Suprapubic skin (tissue), 4 donors: ENCODE data around the gene ZNF148.

ENCODE experiments used
- EP300 ChIP-seq: sonication (generic); formaldehyde crosslinking; IDR thresholded peaks from one replicate; pipeline ENCODE4 v1.6.1; 2017; ENCODE audit warnings: antibody characterized with exemption
- POLR2A ChIP-seq, 2 donors: fragments of 450-650 bp; IDR thresholded peaks; one replicate each; pipeline ENCODE4 v1.6.1; 2017; ENCODE audit warnings: antibody characterized with exemption in 2 of 2, mild to moderate bottlenecking in 2 of 2, moderate library complexity in 2 of 2
- POLR2AphosphoS5 ChIP-seq, 3 donors: sonication (generic); formaldehyde crosslinking; IDR thresholded peaks; one replicate each; pipeline ENCODE4 v1.6.1; 2017; ENCODE audit warnings: antibody characterized with exemption in 3 of 3
- TF ChIP-seq, protein P1 (sequence below), 2 donors: fragments of 200-600 bp in 1 of 2; fragments of 450-650 bp in 1 of 2; sonication (generic) in 1 of 2; IDR thresholded peaks; one replicate each; pipeline ENCODE4 v1.5.1; 2016 to 2019; ENCODE audit warnings: antibody characterized with exemption in 2 of 2, mild to moderate bottlenecking in 1 of 2, moderate library complexity in 1 of 2

DNA sequence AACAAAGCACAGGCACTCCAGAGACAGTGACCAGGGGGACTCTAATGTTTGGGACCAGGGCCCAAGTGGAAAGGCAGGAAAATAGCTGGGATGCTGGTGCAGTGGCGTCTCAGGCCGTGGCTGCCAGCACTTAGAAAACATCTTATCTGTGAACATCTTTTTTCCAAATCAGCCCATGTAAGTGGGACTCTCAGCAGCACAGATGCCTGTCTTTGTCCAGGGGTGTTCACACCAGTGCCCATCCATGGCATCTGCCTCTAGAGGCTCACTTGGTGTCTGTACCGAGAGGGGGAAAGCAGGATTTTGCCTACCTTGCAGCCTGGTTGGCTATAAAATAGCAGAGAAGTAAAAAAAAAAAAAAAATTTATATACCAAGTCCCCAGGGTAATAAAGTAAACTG, 189.3 kb downstream of the ZNF148 start:
- TF ChIP-seq, protein P1, sequence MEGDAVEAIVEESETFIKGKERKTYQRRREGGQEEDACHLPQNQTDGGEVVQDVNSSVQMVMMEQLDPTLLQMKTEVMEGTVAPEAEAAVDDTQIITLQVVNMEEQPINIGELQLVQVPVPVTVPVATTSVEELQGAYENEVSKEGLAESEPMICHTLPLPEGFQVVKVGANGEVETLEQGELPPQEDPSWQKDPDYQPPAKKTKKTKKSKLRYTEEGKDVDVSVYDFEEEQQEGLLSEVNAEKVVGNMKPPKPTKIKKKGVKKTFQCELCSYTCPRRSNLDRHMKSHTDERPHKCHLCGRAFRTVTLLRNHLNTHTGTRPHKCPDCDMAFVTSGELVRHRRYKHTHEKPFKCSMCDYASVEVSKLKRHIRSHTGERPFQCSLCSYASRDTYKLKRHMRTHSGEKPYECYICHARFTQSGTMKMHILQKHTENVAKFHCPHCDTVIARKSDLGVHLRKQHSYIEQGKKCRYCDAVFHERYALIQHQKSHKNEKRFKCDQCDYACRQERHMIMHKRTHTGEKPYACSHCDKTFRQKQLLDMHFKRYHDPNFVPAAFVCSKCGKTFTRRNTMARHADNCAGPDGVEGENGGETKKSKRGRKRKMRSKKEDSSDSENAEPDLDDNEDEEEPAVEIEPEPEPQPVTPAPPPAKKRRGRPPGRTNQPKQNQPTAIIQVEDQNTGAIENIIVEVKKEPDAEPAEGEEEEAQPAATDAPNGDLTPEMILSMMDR (IDR thresholded peaks at IDR 0.05): no peak
- TF ChIP-seq POLR2AphosphoS5 (IDR thresholded peaks at IDR 0.05) (no peak), POLR2A (IDR thresholded peaks at IDR 0.05) (no peak), EP300 (no peak)
